ENCODE measurements around the gene MTO1.
A peak's percentile ranks its signal among the peaks of the same experiment; 100 is the strongest.
"Not testable (repeated sequence)": the region's sequence is repeated elsewhere in the genome, so short reads cannot be mapped to it uniquely, and the experiment has no call there.

Gene MTO1

GRCh38 chr6:73455865-73456629, 5.5 kb upstream of the MTO1 start:
- H3K79me1 ChIP-seq (ENCODE audit: low read length): no peaks in the 10 kb centered on the region
- H2AFZ ChIP-seq (ENCODE audit: insufficient read depth, low read length, poor library complexity): no peak overlapping the region
- no peaks in the 10 kb centered on the region for H3K36me3 ChIP-seq (ENCODE audit: control insufficient read depth in 1 of 2, insufficient read depth in 2 of 2, low read length in 2 of 2)
- H3K9me3 ChIP-seq (ENCODE audit: insufficient read depth, low read depth, low read length): no peaks in the 10 kb centered on the region
- DNase-seq: peak in 1 of 2 donors; percentile 30
- no peak overlapping the region for H2AK5ac ChIP-seq (ENCODE audit: low read length)
- no peak overlapping the region for H4K91ac ChIP-seq (ENCODE audit: low read depth, low read length)
- WGBS (ENCODE audit: extremely low coverage, insufficient coverage, insufficient read length): no CpG with 5 or more reads among the region's 3 CpGs
- no peak overlapping the region for H2BK120ac ChIP-seq (ENCODE audit: insufficient read depth, low read length, poor library complexity)
- no peaks in the 10 kb centered on the region for H3K27me3 ChIP-seq (ENCODE audit: insufficient read depth, low read length)
- H2BK12ac ChIP-seq (ENCODE audit: low read length): no peak overlapping the region
- no peak overlapping the region for H3K4ac ChIP-seq (ENCODE audit: low read depth, low read length)
- H3K23ac ChIP-seq (ENCODE audit: low read length): no peak overlapping the region
- no peak overlapping the region for H3K14ac ChIP-seq (ENCODE audit: low read length)
- H3K4me1 ChIP-seq (ENCODE audit: control insufficient read depth in 1 of 2, insufficient read depth in 2 of 2, low read length in 2 of 2): no peaks in the 10 kb centered on the region
- H2BK5ac ChIP-seq (ENCODE audit: low read depth, low read length, poor library complexity): no peak overlapping the region
- no peak overlapping the region for H3K9ac ChIP-seq (ENCODE audit: low read length)
- no peak overlapping the region for H3K18ac ChIP-seq (ENCODE audit: low read length)
- no peak overlapping the region for H4K8ac ChIP-seq (ENCODE audit: low read depth, low read length)
- no peaks in the 10 kb centered on the region for H3K79me2 ChIP-seq (ENCODE audit: control insufficient read depth, insufficient read depth, low read length, poor library complexity)
- H4K12ac ChIP-seq (ENCODE audit: low read depth, low read length): no peak overlapping the region
- H3K4me2 ChIP-seq (ENCODE audit: low read length): no peak overlapping the region
- no peak overlapping the region for H3K4me3 ChIP-seq (ENCODE audit: low read depth, low read length)
- no peak overlapping the region for H3K27ac ChIP-seq (ENCODE audit: low read depth, low read length)

DNA sequence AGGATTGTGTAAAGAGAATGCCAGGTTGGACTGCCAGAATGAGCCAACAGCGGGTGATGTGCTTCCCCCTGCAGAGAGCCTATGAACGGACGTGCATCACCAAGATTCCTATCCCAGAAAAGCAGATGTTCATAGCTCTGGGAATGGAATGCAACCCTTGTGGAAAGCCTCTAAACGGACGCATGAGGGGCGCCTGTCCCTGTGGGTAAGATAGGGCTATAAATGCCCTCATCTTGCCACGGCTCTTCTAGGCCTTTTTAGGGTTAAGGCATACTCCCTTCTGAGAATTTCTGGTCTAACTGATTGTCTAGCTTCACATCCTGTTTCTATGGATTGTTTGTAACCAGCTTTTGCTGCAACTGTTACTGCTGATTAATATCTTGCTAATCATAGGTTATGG, 2.1 kb upstream of the MTO1 start:
- H3K27me3 ChIP-seq (ENCODE audit: insufficient read depth, low read length); H3K4me2 ChIP-seq (ENCODE audit: low read length); H2BK5ac ChIP-seq (ENCODE audit: low read depth, low read length, poor library complexity); H3K18ac ChIP-seq (ENCODE audit: low read length); H3K79me2 ChIP-seq (ENCODE audit: control insufficient read depth, insufficient read depth, low read length, poor library complexity); H3K23ac ChIP-seq (ENCODE audit: low read length); H4K12ac ChIP-seq (ENCODE audit: low read depth, low read length); H3K79me1 ChIP-seq (ENCODE audit: low read length); H3K14ac ChIP-seq (ENCODE audit: low read length); H3K36me3 ChIP-seq (ENCODE audit: control insufficient read depth in 1 of 2, insufficient read depth in 2 of 2, low read length in 2 of 2); H4K91ac ChIP-seq (ENCODE audit: low read depth, low read length); H3K27ac ChIP-seq (ENCODE audit: low read depth, low read length); H2BK12ac ChIP-seq (ENCODE audit: low read length); DNase-seq; H3K4ac ChIP-seq (ENCODE audit: low read depth, low read length); H2AFZ ChIP-seq (ENCODE audit: insufficient read depth, low read length, poor library complexity); H3K4me1 ChIP-seq (ENCODE audit: control insufficient read depth in 1 of 2, insufficient read depth in 2 of 2, low read length in 2 of 2); H2AK5ac ChIP-seq (ENCODE audit: low read length); H2BK120ac ChIP-seq (ENCODE audit: insufficient read depth, low read length, poor library complexity); H4K8ac ChIP-seq (ENCODE audit: low read depth, low read length); H3K4me3 ChIP-seq (ENCODE audit: low read depth, low read length); H3K9ac ChIP-seq (ENCODE audit: low read length); H3K9me3 ChIP-seq (ENCODE audit: insufficient read depth, low read depth, low read length): not testable (repeated sequence)
- WGBS (ENCODE audit: extremely low coverage, insufficient coverage, insufficient read length): no CpG with 5 or more reads among the region's 7 CpGs

DNA sequence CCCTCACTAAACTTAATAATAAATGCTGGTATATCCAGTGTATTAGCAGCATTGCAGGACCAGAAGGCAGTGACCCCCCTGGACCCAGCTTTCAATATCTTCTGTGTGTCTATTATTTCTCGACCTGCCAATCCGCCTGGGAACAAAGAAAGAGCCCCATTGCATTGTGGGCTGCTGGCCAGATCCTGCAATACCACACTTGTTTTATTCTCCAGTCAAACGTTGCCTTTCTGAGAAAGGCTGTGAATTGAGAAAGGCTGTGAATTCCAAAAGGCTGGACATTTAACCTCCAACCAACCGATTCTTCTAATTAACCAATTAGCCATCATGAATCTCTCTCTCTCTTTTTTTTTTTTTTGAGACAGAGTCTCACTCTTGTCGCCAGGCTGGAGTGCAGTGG, 1.5 kb upstream of the MTO1 start:
- Histone ChIP-seq H2BK12ac (ENCODE audit: low read length) (no peak overlapping the region), H2AK5ac (ENCODE audit: low read length) (no peak overlapping the region), H3K4me2 (ENCODE audit: low read length) (no peak overlapping the region), H3K79me1 (ENCODE audit: low read length) (peaks cover 4% of the 10 kb centered on the region), H2BK5ac (ENCODE audit: low read depth, low read length, poor library complexity) (no peak overlapping the region), H3K36me3 (ENCODE audit: control insufficient read depth in 1 of 2, insufficient read depth in 2 of 2, low read length in 2 of 2) (peaks cover 0 to 1% of the 10 kb centered on the region in 2 experiments), H3K27me3 (ENCODE audit: insufficient read depth, low read length) (no peaks in the 10 kb centered on the region), H3K4me3 (ENCODE audit: low read depth, low read length) (no peak overlapping the region), H2AFZ (ENCODE audit: insufficient read depth, low read length, poor library complexity) (no peak overlapping the region), H4K12ac (ENCODE audit: low read depth, low read length) (no peak overlapping the region), H3K14ac (ENCODE audit: low read length) (no peak overlapping the region), H3K4me1 (ENCODE audit: control insufficient read depth in 1 of 2, insufficient read depth in 2 of 2, low read length in 2 of 2) (no peaks in the 10 kb centered on the region), H4K8ac (ENCODE audit: low read depth, low read length) (no peak overlapping the region), H3K9ac (ENCODE audit: low read length) (no peak overlapping the region), H3K23ac (ENCODE audit: low read length) (no peak overlapping the region), H3K79me2 (ENCODE audit: control insufficient read depth, insufficient read depth, low read length, poor library complexity) (peaks cover 7% of the 10 kb centered on the region), H3K9me3 (ENCODE audit: insufficient read depth, low read depth, low read length) (peaks cover 2% of the 10 kb centered on the region), H3K4ac (ENCODE audit: low read depth, low read length) (no peak overlapping the region), H2BK120ac (ENCODE audit: insufficient read depth, low read length, poor library complexity) (no peak overlapping the region), H3K27ac (ENCODE audit: low read depth, low read length) (no peak overlapping the region), H3K18ac (ENCODE audit: low read length) (no peak overlapping the region), H4K91ac (ENCODE audit: low read depth, low read length) (no peak overlapping the region)
- WGBS (ENCODE audit: extremely low coverage, insufficient coverage, insufficient read length): no CpG with 5 or more reads among the region's 5 CpGs
- DNase-seq: no peak

GRCh38 chr6:73471686-73472290, 10.3 kb downstream of the MTO1 start:
- H3K9me3 ChIP-seq (ENCODE audit: insufficient read depth, low read depth, low read length): no peaks in the 10 kb centered on the region
- no peak overlapping the region for H2BK5ac ChIP-seq (ENCODE audit: low read depth, low read length, poor library complexity)
- H3K14ac ChIP-seq (ENCODE audit: low read length): no peak overlapping the region
- H3K18ac ChIP-seq (ENCODE audit: low read length): no peak overlapping the region
- no peak overlapping the region for H3K4ac ChIP-seq (ENCODE audit: low read depth, low read length)
- no CpG with 5 or more reads among the region's 2 CpGs for WGBS (ENCODE audit: extremely low coverage, insufficient coverage, insufficient read length)
- H3K27me3 ChIP-seq (ENCODE audit: insufficient read depth, low read length): no peaks in the 10 kb centered on the region
- H2AK5ac ChIP-seq (ENCODE audit: low read length): no peak overlapping the region
- DNase-seq: no peak
- H2BK120ac ChIP-seq (ENCODE audit: insufficient read depth, low read length, poor library complexity): no peak overlapping the region
- no peak overlapping the region for H3K27ac ChIP-seq (ENCODE audit: low read depth, low read length)
- H2AFZ ChIP-seq (ENCODE audit: insufficient read depth, low read length, poor library complexity): no peak overlapping the region
- no peak overlapping the region for H4K8ac ChIP-seq (ENCODE audit: low read depth, low read length)
- H3K9ac ChIP-seq (ENCODE audit: low read length): no peak overlapping the region
- H3K36me3 ChIP-seq (ENCODE audit: control insufficient read depth in 1 of 2, insufficient read depth in 2 of 2, low read length in 2 of 2): peaks cover 33 to 43% of the 10 kb centered on the region in 2 experiments
- no peaks in the 10 kb centered on the region for H3K79me2 ChIP-seq (ENCODE audit: control insufficient read depth, insufficient read depth, low read length, poor library complexity)
- H3K79me1 ChIP-seq (ENCODE audit: low read length): no peaks in the 10 kb centered on the region
- no peaks in the 10 kb centered on the region for H3K4me1 ChIP-seq (ENCODE audit: control insufficient read depth in 1 of 2, insufficient read depth in 2 of 2, low read length in 2 of 2)
- no peak overlapping the region for H3K23ac ChIP-seq (ENCODE audit: low read length)
- no peak overlapping the region for H2BK12ac ChIP-seq (ENCODE audit: low read length)
- no peak overlapping the region for H4K12ac ChIP-seq (ENCODE audit: low read depth, low read length)
- no peak overlapping the region for H3K4me2 ChIP-seq (ENCODE audit: low read length)
- H4K91ac ChIP-seq (ENCODE audit: low read depth, low read length): no peak overlapping the region
- no peak overlapping the region for H3K4me3 ChIP-seq (ENCODE audit: low read depth, low read length)
